Measurements from ENCODE around the gene ZFYVE1. TPM values are rescaled to one million over a fixed set of nuclear protein-coding genes. Genes with fewer than 3 reads are reported as not detected.

Gene ZFYVE1
- total RNA-seq, 1 experiment from 2014 or later, result 9.0 TPM

DNA sequence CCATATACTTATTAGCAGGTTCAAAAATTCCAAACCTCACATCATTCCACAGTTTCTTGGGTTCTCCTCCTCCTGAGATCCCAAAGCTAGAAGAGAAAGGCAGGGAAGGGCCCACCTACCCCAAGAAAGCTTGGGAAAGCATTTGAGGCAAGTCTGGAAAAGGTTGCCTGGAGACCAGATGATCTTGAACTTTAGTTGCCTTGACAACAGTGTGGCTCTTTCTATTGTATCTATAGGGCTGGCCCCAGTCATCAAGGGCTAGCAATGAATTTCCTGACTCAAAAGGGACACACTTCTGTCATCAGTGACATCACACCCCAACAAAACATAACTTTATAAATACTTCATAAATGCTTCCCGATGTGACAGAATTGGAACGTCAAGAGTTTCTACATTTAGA is 40.0 kb downstream of the ZFYVE1 start:
- Histone ChIP-seq H3K9me3 (ENCODE audit: insufficient read depth, low read depth) (no peaks in the 10 kb centered on the region), H4K20me1 (ENCODE audit: insufficient read depth) (no peaks in the 10 kb centered on the region), H3F3A (ENCODE audit: insufficient read depth, low read depth) (no peaks in the 10 kb centered on the region), H3K9me2 (ENCODE audit: insufficient read depth) (no peaks in the 10 kb centered on the region), H3K4me2 (no peak overlapping the region), H3K79me2 (ENCODE audit: low read depth) (no peaks in the 10 kb centered on the region), H3K27ac (no peak overlapping the region), H2AFZ (no peak overlapping the region), H3K4me1 (replicated peaks; ENCODE audit: insufficient read depth) (no peaks in the 10 kb centered on the region), H3K36me3 (ENCODE audit: low read depth) (no peaks in the 10 kb centered on the region), H3K4me3 (no peak overlapping the region), H3K27me3 (ENCODE audit: insufficient read depth, low read depth) (no peaks in the 10 kb centered on the region)
- no peak for DNase-seq
- BruUV-seq (replicated peaks), result no TSS peak
- CTCF ChIA-PET, result no interaction called here
- TF ChIP-seq, protein P1, sequence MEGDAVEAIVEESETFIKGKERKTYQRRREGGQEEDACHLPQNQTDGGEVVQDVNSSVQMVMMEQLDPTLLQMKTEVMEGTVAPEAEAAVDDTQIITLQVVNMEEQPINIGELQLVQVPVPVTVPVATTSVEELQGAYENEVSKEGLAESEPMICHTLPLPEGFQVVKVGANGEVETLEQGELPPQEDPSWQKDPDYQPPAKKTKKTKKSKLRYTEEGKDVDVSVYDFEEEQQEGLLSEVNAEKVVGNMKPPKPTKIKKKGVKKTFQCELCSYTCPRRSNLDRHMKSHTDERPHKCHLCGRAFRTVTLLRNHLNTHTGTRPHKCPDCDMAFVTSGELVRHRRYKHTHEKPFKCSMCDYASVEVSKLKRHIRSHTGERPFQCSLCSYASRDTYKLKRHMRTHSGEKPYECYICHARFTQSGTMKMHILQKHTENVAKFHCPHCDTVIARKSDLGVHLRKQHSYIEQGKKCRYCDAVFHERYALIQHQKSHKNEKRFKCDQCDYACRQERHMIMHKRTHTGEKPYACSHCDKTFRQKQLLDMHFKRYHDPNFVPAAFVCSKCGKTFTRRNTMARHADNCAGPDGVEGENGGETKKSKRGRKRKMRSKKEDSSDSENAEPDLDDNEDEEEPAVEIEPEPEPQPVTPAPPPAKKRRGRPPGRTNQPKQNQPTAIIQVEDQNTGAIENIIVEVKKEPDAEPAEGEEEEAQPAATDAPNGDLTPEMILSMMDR (conservative IDR thresholded peaks at IDR 0.05), result no peak
- TF ChIP-seq EZH2 (IDR thresholded peaks at IDR 0.05; ENCODE audit: low read depth), result no peak
- intact Hi-C loops (cut with micrococcal nuclease; ENCODE audit: unreplicated experiment), result no loop called here
- POLR2A ChIA-PET (ENCODE audit: unreplicated experiment), result no interaction called here

DNA sequence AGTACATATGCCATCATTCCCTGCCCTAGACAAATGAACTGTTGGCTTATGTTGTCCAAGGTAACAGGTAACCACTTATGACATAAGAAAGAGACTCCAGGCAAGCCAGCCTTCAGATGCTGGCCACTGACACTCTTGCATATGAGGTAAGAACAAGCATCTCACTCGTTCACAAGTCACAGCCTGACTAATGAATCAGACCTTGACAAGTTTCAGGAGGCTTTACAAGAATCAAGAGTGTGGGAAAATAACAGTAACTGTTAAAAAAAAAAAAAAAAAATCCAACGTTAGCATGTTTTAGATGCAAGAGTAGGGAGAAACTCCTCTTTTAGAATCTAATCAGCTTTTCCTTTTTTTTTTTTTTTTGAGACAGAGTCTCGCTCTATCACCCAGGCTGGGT is 40.7 kb downstream of the ZFYVE1 start:
- CTCF ChIA-PET, result no interaction called here
- Histone ChIP-seq H3K9me2 (ENCODE audit: insufficient read depth) (no peaks in the 10 kb centered on the region), H3F3A (ENCODE audit: insufficient read depth, low read depth) (no peaks in the 10 kb centered on the region), H3K4me2 (no peak overlapping the region), H3K27ac (no peak overlapping the region), H2AFZ (no peak overlapping the region), H3K9me3 (ENCODE audit: insufficient read depth, low read depth) (no peaks in the 10 kb centered on the region), H3K4me3 (no peak overlapping the region), H3K79me2 (ENCODE audit: low read depth) (no peaks in the 10 kb centered on the region), H3K4me1 (replicated peaks; ENCODE audit: insufficient read depth) (no peaks in the 10 kb centered on the region), H3K36me3 (ENCODE audit: low read depth) (no peaks in the 10 kb centered on the region), H4K20me1 (ENCODE audit: insufficient read depth) (no peaks in the 10 kb centered on the region), H3K27me3 (ENCODE audit: insufficient read depth, low read depth) (no peaks in the 10 kb centered on the region)
- intact Hi-C loops (cut with micrococcal nuclease; ENCODE audit: unreplicated experiment), result no loop called here
- POLR2A ChIA-PET (ENCODE audit: unreplicated experiment), result no interaction called here
- TF ChIP-seq, protein P1 (conservative IDR thresholded peaks at IDR 0.05), result no peak
- TF ChIP-seq EZH2 (IDR thresholded peaks at IDR 0.05; ENCODE audit: low read depth), result no peak
- DNase-seq, result no peak
- no TSS peak for BruUV-seq (replicated peaks)

DNA sequence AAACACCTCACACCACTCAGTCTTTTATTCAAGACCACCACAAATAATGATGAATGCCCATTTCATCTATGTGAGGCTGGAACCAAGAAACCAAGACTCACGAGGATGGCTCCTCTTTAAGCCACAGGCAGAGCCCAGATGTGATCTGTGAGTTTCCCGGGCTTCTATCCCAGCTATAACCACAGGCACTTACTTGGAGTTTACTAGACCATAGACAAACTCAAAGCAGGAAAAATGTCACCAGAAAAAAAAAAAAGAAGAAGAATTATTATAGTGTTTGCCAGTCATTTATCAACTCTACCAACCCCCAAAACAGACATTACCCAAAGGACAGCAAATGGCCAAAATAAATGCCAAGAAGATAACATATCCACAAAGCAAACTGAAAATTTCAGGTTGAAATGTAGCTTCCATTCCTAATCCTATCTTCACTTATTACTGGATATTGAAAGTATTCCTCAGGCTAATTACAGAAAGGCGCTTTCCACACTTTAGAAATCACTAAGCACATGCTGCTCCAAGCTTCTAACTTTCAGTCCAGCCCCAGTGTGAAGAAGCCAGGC is 44.7 kb downstream of the ZFYVE1 start:
- Histone ChIP-seq H3K9me2 (ENCODE audit: insufficient read depth) (no peaks in the 10 kb centered on the region), H3K27me3 (ENCODE audit: insufficient read depth, low read depth) (no peaks in the 10 kb centered on the region), H2AFZ (no peak overlapping the region), H3K27ac (no peak overlapping the region), H3K36me3 (ENCODE audit: low read depth) (no peaks in the 10 kb centered on the region), H3K9me3 (ENCODE audit: insufficient read depth, low read depth) (no peaks in the 10 kb centered on the region), H3F3A (ENCODE audit: insufficient read depth, low read depth) (no peaks in the 10 kb centered on the region), H4K20me1 (ENCODE audit: insufficient read depth) (no peaks in the 10 kb centered on the region), H3K4me2 (no peak overlapping the region), H3K79me2 (ENCODE audit: low read depth) (no peaks in the 10 kb centered on the region), H3K4me1 (replicated peaks; ENCODE audit: insufficient read depth) (no peaks in the 10 kb centered on the region), H3K4me3 (no peak overlapping the region)
- no peak for DNase-seq
- CTCF ChIA-PET, result no interaction called here
- TF ChIP-seq, protein P1 (conservative IDR thresholded peaks at IDR 0.05), result no peak
- TF ChIP-seq EZH2 (IDR thresholded peaks at IDR 0.05; ENCODE audit: low read depth), result no peak
- POLR2A ChIA-PET (ENCODE audit: unreplicated experiment), result no interaction called here
- no TSS peak for BruUV-seq (replicated peaks)
- intact Hi-C loops (cut with micrococcal nuclease; ENCODE audit: unreplicated experiment), result no loop called here

All from PC-9 (cell line).